K562 (cell line): ENCODE results near the gene CCDC192. TPM values are rescaled to one million over a fixed set of nuclear protein-coding genes. Genes with fewer than 3 reads are reported as not detected.

Experiments used
- ATAC-seq: fragments of 200-7000 bp; cut with Tn5 transposase; 3 replicates; pipeline ENCODE4 v1.9.1; 2020; ENCODE audit warnings: moderate library complexity
- BruUV-seq: library from RNA; stranded (reverse); fragments of 400-500 nt; replicated peaks from 2 replicates; lab custom pipeline; 2021; lab: Mats Ljungman, UMichigan
- CTCF ChIA-PET: fragments of 300-600 bp; formaldehyde crosslinking; extraction: SDS; loops from one replicate; lab custom pipeline; 2021; ENCODE audit warnings: low intra/inter-chr PET ratio; lab: Yijun Ruan, JAX
- POLR2A ChIA-PET: fragments of 300-600, 350-650 bp; sonication (Branson Sonifier 250); formaldehyde crosslinking; extraction: SDS; loops from one replicate; lab custom pipeline; 2021; ENCODE audit warnings: antibody characterized with exemption, inconsistent platforms; lab: Yijun Ruan, JAX
- DNase-seq, 4 experiments: peaks; one replicate each; pipeline versions ENCODE4 v3.0.0 to v3.0.0-alpha.2; 2011 to 2018; ENCODE audit warnings: low spot score in 3 of 4, mixed read lengths in 3 of 4; ENCODE audit errors: extremely low read depth in 1 of 4
- FAIRE-seq: peaks from 2 replicates; lab custom pipeline; 2011; peaks lifted over from hg19 to GRCh38; lab: Jason Lieb, UNC
- H2AFZ ChIP-seq: 2 replicates; pipeline ENCODE4 v1.6.0; 2011; ENCODE audit warnings: low read depth, low read length, control low read depth, inconsistent platforms
- H3K27ac ChIP-seq: fragments of 200-600 bp; 3 replicates; pipeline ENCODE4 v1.8.0; 2011; ENCODE audit warnings: low read depth, mild to moderate bottlenecking, control low read depth, inconsistent platforms, low read length, moderate library complexity, mixed read lengths; ENCODE audit errors: extremely low read depth
- H3K27me3 ChIP-seq, 2 experiments: fragments of 300-600 bp in 1 of 2; 2 replicates in 1 of 2; 3 replicates in 1 of 2; pipeline versions ENCODE4 v1.6.0 to v1.8.0; 2011; ENCODE audit warnings: inconsistent platforms in 2 of 2, low read length in 2 of 2, mild to moderate bottlenecking in 1 of 2, mixed read lengths in 1 of 2, moderate library complexity in 1 of 2; ENCODE audit not compliant: control insufficient read depth in 2 of 2, insufficient read depth in 2 of 2
- H3K36me3 ChIP-seq: fragments of 300-600 bp; 3 replicates; pipeline ENCODE4 v1.8.0; 2011; ENCODE audit warnings: mild to moderate bottlenecking, low read length, inconsistent platforms; ENCODE audit not compliant: control insufficient read depth, insufficient read depth
- H3K4me1 ChIP-seq, 2 experiments: fragments of 200-600 bp in 1 of 2; replicated peaks in 1 of 2; 2 replicates in 1 of 2; 3 replicates in 1 of 2; pipeline versions ENCODE4 v1.5.1 to v1.8.0; 2011; ENCODE audit warnings: inconsistent platforms in 2 of 2, low read length in 2 of 2, mild to moderate bottlenecking in 1 of 2, mixed read lengths in 1 of 2, moderate library complexity in 1 of 2; ENCODE audit not compliant: control insufficient read depth in 2 of 2, insufficient read depth in 2 of 2
- H3K4me2 ChIP-seq: 2 replicates; pipeline ENCODE4 v1.6.1; 2011; ENCODE audit warnings: low read length, control low read depth, inconsistent platforms, mixed read lengths; ENCODE audit not compliant: insufficient read depth
- H3K4me3 ChIP-seq: fragments of 200-600 bp; sonication (generic), shearing (Covaris generic); 2 replicates; pipeline ENCODE4 v1.5.1; 2016; ENCODE audit warnings: control low read depth, inconsistent platforms
- H3K79me2 ChIP-seq: fragments of 200-600 bp; 3 replicates; pipeline ENCODE4 v1.8.0; 2011; ENCODE audit warnings: low read length, inconsistent platforms; ENCODE audit not compliant: control insufficient read depth, insufficient read depth
- H3K9ac ChIP-seq, 2 experiments: 2 replicates each; pipeline versions ENCODE4 v1.6.0 to v1.6.1; 2011; ENCODE audit warnings: low read depth in 2 of 2, low read length in 2 of 2, control low read depth in 1 of 2, inconsistent platforms in 1 of 2, mild to moderate bottlenecking in 1 of 2, mixed read lengths in 1 of 2; ENCODE audit not compliant: insufficient read depth in 1 of 2
- H3K9me1 ChIP-seq: one replicate; pipeline ENCODE4 v1.6.0; 2011; ENCODE audit warnings: inconsistent platforms, mild to moderate bottlenecking, low read length, moderate library complexity; ENCODE audit not compliant: control insufficient read depth, insufficient read depth
- H3K9me3 ChIP-seq: replicated peaks from 2 replicates; pipeline ENCODE4 v1.5.1; 2011; ENCODE audit warnings: low read depth, low read length, inconsistent platforms; ENCODE audit not compliant: control insufficient read depth, insufficient read depth
- H4K20me1 ChIP-seq: replicated peaks from 2 replicates; pipeline ENCODE4 v1.6.1; 2011; ENCODE audit warnings: low read length, inconsistent platforms, mixed read lengths; ENCODE audit not compliant: control insufficient read depth, insufficient read depth
- CHD2 ChIP-seq: IDR thresholded peaks from 2 replicates; pipeline ENCODE4 v1.6.1; 2011; ENCODE audit warnings: low read depth, low read length
- RBM34 ChIP-seq: fragments of 200-400 bp; formaldehyde crosslinking; IDR thresholded peaks from 2 replicates; pipeline ENCODE4 v1.6.1; 2018; ENCODE audit warnings: low read length, borderline replicate concordance; ENCODE audit not compliant: insufficient read depth
- RERE ChIP-seq: sonication (generic); formaldehyde crosslinking; IDR thresholded peaks from 2 replicates; pipeline ENCODE4 v1.8.0; 2023; ENCODE audit warnings: missing genetic modification reagents, mild to moderate bottlenecking, borderline replicate concordance
- TSC22D4 ChIP-seq: fragments of 450-650 bp; IDR thresholded peaks from 2 replicates; pipeline ENCODE4 v1.6.1; 2016; ENCODE audit warnings: missing genetic modification characterization, missing biosample characterization, control low read depth
- ZBED1 ChIP-seq: IDR thresholded peaks from 2 replicates; pipeline ENCODE4 v1.6.1; 2014
- ZNF431 ChIP-seq: sonication (generic); formaldehyde crosslinking; IDR thresholded peaks from 2 replicates; pipeline ENCODE4 v1.8.0; 2022; ENCODE audit warnings: mild to moderate bottlenecking, missing genetic modification reagents
- WGBS: fragments of 100-300 bp; shearing (Covaris generic); methylation state at CpG from one replicate; pipeline ENCODE4 v1.1.6; 2016; ENCODE audit warnings: low coverage, mixed read lengths; ENCODE audit not compliant: insufficient coverage; ENCODE audit errors: missing lambda C conversion rate; 5-methylcytosine and 5-hydroxymethylcytosine counted together
- in situ Hi-C: fragments of 300-500 bp; cut with MboI; formaldehyde crosslinking; loops from 4 replicates; pipeline ENCODE4 v1.15.0; 2018; ENCODE audit warnings: inconsistent platforms, mixed read lengths
- intact Hi-C: fragments of 100-400 bp; cut with micrococcal nuclease; formaldehyde crosslinking; loops from 2 replicates; pipeline ENCODE4 v1.14.2; 2022
- polyA plus RNA-seq, 8 experiments: library from polyadenylated mRNA; depleted of rRNA in 4 of 8; stranded (reverse) in 5 of 8; unstranded in 3 of 8; fragments of >200 nt; fragmentation: Nextera tagmentation in 2 of 8; fragmentation: Illumina TruSeq in 1 of 8; extraction: Ambion mirVana in 2 of 8; extraction: Trizol in 1 of 8; gene quantifications; 2 replicates each; pipeline versions ENCODE4 v1.2.1 to v1.2.3, GENCODE V29; 2011 to 2014; ENCODE audit warnings: inconsistent platforms in 1 of 8, missing spikeins in 1 of 8
- total RNA-seq, 7 experiments: library from RNA; depleted of rRNA in 6 of 7; stranded (reverse); fragments of >200 nt in 6 of 7; fragmentation: Illumina TruSeq in 2 of 7; extraction: Trizol in 2 of 7; gene quantifications; 2 replicates each; pipeline versions ENCODE4 v1.2.1 to v1.2.3, GENCODE V29; 2011 to 2021; ENCODE audit warnings: low replicate concordance in 1 of 7
- TF ChIP-seq, protein P1 (sequence below): fragments of 450-650 bp; IDR thresholded peaks from 2 replicates; pipeline ENCODE4 v1.6.1; 2018; ENCODE audit not compliant: partially characterized antibody
- TF ChIP-seq, protein P2 (sequence below): fragments of 250-450 bp; sonication (Bioruptor Pico); IDR thresholded peaks from 2 replicates; pipeline ENCODE4 v1.4.0; 2020; ENCODE audit warnings: mild to moderate bottlenecking
- TF ChIP-seq, protein P3 (sequence below): sonication (generic); formaldehyde crosslinking; IDR thresholded peaks from 2 replicates; pipeline ENCODE4 v1.9.0; 2022; ENCODE audit warnings: mild to moderate bottlenecking, missing genetic modification reagents

Gene CCDC192
- total and polyA plus RNA-seq, 9 of the 15 experiments (the other 6 are each of a cell fraction or from before 2014, with no cell fraction given) = 0.21 to 0.66 (median 0.38) TPM; not detected in 2

DNA sequence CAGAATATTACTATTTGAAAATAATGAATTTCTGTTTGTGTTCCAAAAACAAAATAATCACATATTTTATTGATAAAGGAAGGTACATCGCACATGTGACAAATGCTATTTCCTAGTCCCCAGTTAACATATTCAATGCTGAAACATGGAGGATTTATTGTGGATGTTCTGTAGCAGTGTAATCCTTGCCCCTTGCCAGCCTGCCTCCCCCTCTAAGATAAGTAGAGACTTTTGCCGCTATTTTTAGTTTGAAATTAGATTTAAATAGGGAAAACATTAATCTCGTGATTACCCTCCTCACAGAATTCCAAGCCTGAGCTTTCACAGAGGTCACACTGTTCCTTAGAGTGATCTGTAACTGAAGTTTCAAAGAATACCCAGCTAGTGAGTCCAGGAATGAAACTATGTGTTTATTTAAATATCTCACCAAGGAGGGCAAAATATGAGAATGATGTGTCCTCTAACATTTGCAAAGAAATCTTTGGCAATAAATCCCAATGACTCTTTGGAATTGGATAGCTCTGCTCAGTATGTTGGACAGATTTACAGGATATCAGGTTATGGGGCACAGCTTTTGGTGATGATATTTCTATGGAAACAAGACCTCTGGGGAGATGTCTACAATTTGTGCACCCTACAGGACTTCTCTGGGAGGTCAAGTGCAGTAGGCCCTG lies 37.0 kb upstream of the CCDC192 start (continued):
- no peak for TF ChIP-seq RERE

DNA sequence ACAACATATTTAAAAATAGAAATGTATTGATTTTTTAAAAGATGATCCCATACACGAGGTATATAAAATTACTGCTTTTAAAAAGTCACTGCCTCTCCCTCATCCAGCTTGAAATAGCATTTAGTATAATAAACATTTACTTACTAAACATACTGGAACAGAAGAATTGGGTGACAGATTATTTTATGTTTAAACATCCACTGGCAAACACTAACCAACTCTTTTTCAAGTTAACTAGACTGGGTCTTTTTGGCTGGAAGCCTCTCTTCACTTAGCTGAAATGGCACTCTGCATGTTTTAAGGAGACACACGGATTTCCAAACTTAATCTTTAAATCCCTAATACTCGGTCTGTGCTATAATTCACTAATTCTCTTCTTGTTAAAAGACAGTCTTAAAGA lies 35.3 kb upstream of the CCDC192 start:
- intact Hi-C loops = no loop called here
- ATAC-seq (no peak), FAIRE-seq (no peak), DNase-seq (no peak)
- 0% methylated on average over 3 of the region's 3 CpGs for WGBS
- H3K4me3 ChIP-seq = no peak overlapping the region
- no peaks in the 10 kb centered on the region for H3K9me3 ChIP-seq
- in situ Hi-C loops = no loop called here
- no peak overlapping the region for H3K4me2 ChIP-seq
- H3K9me1 ChIP-seq = no peaks in the 10 kb centered on the region
- H3K27ac ChIP-seq = no peak overlapping the region
- no peaks in the 10 kb centered on the region for H3K79me2 ChIP-seq
- no peaks in the 10 kb centered on the region for H4K20me1 ChIP-seq
- H3K4me1 ChIP-seq = no peaks in the 10 kb centered on the region
- no peak overlapping the region for H2AFZ ChIP-seq
- no peaks in the 10 kb centered on the region; a peak in 1 of 5 replicates for H3K27me3 ChIP-seq
- no peak overlapping the region for H3K9ac ChIP-seq
- ChIA-PET CTCF (no interaction called here), POLR2A (no interaction called here)
- BruUV-seq = no TSS peak
- no peaks in the 10 kb centered on the region for H3K36me3 ChIP-seq
- TF ChIP-seq, protein P1, sequence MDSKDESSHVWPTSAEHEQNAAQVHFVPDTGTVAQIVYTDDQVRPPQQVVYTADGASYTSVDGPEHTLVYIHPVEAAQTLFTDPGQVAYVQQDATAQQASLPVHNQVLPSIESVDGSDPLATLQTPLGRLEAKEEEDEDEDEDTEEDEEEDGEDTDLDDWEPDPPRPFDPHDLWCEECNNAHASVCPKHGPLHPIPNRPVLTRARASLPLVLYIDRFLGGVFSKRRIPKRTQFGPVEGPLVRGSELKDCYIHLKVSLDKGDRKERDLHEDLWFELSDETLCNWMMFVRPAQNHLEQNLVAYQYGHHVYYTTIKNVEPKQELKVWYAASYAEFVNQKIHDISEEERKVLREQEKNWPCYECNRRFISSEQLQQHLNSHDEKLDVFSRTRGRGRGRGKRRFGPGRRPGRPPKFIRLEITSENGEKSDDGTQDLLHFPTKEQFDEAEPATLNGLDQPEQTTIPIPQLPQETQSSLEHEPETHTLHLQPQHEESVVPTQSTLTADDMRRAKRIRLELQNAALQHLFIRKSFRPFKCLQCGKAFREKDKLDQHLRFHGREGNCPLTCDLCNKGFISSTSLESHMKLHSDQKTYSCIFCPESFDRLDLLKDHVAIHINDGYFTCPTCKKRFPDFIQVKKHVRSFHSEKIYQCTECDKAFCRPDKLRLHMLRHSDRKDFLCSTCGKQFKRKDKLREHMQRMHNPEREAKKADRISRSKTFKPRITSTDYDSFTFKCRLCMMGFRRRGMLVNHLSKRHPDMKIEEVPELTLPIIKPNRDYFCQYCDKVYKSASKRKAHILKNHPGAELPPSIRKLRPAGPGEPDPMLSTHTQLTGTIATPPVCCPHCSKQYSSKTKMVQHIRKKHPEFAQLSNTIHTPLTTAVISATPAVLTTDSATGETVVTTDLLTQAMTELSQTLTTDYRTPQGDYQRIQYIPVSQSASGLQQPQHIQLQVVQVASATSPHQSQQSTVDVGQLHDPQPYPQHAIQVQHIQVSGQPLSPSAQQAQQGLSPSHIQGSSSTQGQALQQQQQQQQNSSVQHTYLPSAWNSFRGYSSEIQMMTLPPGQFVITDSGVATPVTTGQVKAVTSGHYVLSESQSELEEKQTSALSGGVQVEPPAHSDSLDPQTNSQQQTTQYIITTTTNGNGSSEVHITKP = no peak
- no peak for TF ChIP-seq CHD2
- TF ChIP-seq TSC22D4 (tag) = no peak
- TF ChIP-seq, protein P2, sequence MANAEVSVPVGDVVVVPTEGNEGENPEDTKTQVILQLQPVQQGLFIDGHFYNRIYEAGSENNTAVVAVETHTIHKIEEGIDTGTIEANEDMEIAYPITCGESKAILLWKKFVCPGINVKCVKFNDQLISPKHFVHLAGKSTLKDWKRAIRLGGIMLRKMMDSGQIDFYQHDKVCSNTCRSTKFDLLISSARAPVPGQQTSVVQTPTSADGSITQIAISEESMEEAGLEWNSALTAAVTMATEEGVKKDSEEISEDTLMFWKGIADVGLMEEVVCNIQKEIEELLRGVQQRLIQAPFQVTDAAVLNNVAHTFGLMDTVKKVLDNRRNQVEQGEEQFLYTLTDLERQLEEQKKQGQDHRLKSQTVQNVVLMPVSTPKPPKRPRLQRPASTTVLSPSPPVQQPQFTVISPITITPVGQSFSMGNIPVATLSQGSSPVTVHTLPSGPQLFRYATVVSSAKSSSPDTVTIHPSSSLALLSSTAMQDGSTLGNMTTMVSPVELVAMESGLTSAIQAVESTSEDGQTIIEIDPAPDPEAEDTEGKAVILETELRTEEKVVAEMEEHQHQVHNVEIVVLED = no peak
- TF ChIP-seq ZBED1 = no peak
- TF ChIP-seq ZNF431 (CRISPR knock-in tag) = no peak
- TF ChIP-seq, protein P3, sequence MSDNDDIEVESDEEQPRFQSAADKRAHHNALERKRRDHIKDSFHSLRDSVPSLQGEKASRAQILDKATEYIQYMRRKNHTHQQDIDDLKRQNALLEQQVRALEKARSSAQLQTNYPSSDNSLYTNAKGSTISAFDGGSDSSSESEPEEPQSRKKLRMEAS (CRISPR knock-in tag) = no peak
- TF ChIP-seq RBM34 = no peak
